GM12878 (cell line): ENCODE measurements around the gene C17orf50. TPM values are rescaled to one million over a fixed set of nuclear protein-coding genes. Genes with fewer than 3 reads are reported as not detected.

ENCODE experiments used
- ATAC-seq: fragments of 200-7000 bp; cut with Tn5 transposase; 3 replicates; pipeline ENCODE4 v1.9.1; 2020; ENCODE audit warnings: mild to moderate bottlenecking, moderate library complexity
- BruUV-seq: library from RNA; stranded (reverse); fragments of 400-500 nt; replicated peaks from 2 replicates; lab custom pipeline; 2021; lab: Mats Ljungman, UMichigan
- CTCF ChIA-PET: fragments of 300-600 bp; sonication (Branson Sonifier 250); formaldehyde crosslinking; extraction: SDS; loops from one replicate; lab custom pipeline; 2021; ENCODE audit warnings: inconsistent platforms; lab: Yijun Ruan, JAX
- POLR2A ChIA-PET: fragments of 350-600 bp; formaldehyde crosslinking; extraction: SDS; loops from one replicate; lab custom pipeline; 2021; ENCODE audit warnings: inconsistent platforms; lab: Charles Lee
- RAD21 ChIA-PET: fragments of 300-600 bp; sonication (Branson Sonifier 250); formaldehyde crosslinking; loops from one replicate; lab custom pipeline; 2023; ENCODE audit warnings: antibody characterized with exemption; ENCODE audit not compliant: unreplicated experiment; lab: Charles Lee
- SMC1A ChIA-PET: fragments of 300-600 bp; sonication (Branson Sonifier 250); formaldehyde crosslinking; loops from one replicate; lab custom pipeline; 2023; ENCODE audit not compliant: unreplicated experiment, uncharacterized antibody; lab: Charles Lee
- DNase-seq: peaks from one replicate; pipeline ENCODE4 v3.0.0-alpha.2; 2011; ENCODE audit warnings: low read depth, low spot score
- FAIRE-seq: peaks from 3 replicates; lab custom pipeline; 2011; peaks lifted over from hg19 to GRCh38; lab: Jason Lieb, UNC
- H2AFZ ChIP-seq: 2 replicates; pipeline ENCODE4 v1.6.0; 2011; ENCODE audit warnings: low read depth, low read length, control low read depth; ENCODE audit not compliant: control insufficient read depth
- H3K27ac ChIP-seq: 2 replicates; pipeline ENCODE4 v1.5.1; 2011; ENCODE audit warnings: control low read depth; ENCODE audit not compliant: control insufficient read depth, insufficient read depth
- H3K27me3 ChIP-seq, 2 experiments: replicated peaks in 1 of 2; 2 replicates each; pipeline versions ENCODE4 v1.6.0 to v1.6.1; 2011; ENCODE audit warnings: low read length in 1 of 2; ENCODE audit not compliant: control insufficient read depth in 2 of 2, insufficient read depth in 2 of 2
- H3K36me3 ChIP-seq, 2 experiments: 2 replicates each; pipeline ENCODE4 v1.5.1; 2011; ENCODE audit warnings: low read length in 1 of 2; ENCODE audit not compliant: control insufficient read depth in 2 of 2, insufficient read depth in 2 of 2
- H3K4me1 ChIP-seq: 2 replicates; pipeline ENCODE4 v1.6.1; 2011; ENCODE audit warnings: mild to moderate bottlenecking, low read length, moderate library complexity, mixed read lengths; ENCODE audit not compliant: control insufficient read depth, insufficient read depth
- H3K4me2 ChIP-seq: 2 replicates; pipeline ENCODE4 v1.6.0; 2011; ENCODE audit warnings: control low read depth; ENCODE audit not compliant: control insufficient read depth, insufficient read depth
- H3K4me3 ChIP-seq: fragments of 200-600 bp; sonication (generic); 2 replicates; pipeline ENCODE4 v1.5.1; 2016
- H3K79me2 ChIP-seq: 2 replicates; pipeline ENCODE4 v1.6.0; 2011; ENCODE audit warnings: low read length; ENCODE audit not compliant: control insufficient read depth, insufficient read depth
- H3K9ac ChIP-seq: 2 replicates; pipeline ENCODE4 v1.8.0; 2011; ENCODE audit warnings: low read length, control low read depth, mixed read lengths; ENCODE audit not compliant: control insufficient read depth, insufficient read depth
- H3K9me3 ChIP-seq: replicated peaks from 3 replicates; pipeline ENCODE4 v1.5.1; 2011; ENCODE audit warnings: mild to moderate bottlenecking, low read length; ENCODE audit not compliant: control insufficient read depth, insufficient read depth
- H4K20me1 ChIP-seq: 2 replicates; pipeline ENCODE4 v1.6.0; 2011; ENCODE audit not compliant: control insufficient read depth, insufficient read depth
- CREM ChIP-seq: IDR thresholded peaks from 2 replicates; pipeline ENCODE4 v1.6.1; 2014; ENCODE audit warnings: antibody characterized with exemption, low read depth
- GATAD2B ChIP-seq: fragments of 450-650 bp; conservative IDR thresholded peaks from 2 replicates; pipeline ENCODE4 v1.6.1; 2017; ENCODE audit warnings: low read depth, mild to moderate bottlenecking, moderate library complexity
- HDGF ChIP-seq: fragments of 450-650 bp; IDR thresholded peaks from 2 replicates; pipeline ENCODE4 v1.6.1; 2016; ENCODE audit warnings: antibody characterized with exemption
- IRF5 ChIP-seq: fragments of 450-650 bp; IDR thresholded peaks from 2 replicates; pipeline ENCODE4 v1.6.1; 2017; ENCODE audit warnings: borderline replicate concordance
- MEF2B ChIP-seq: fragments of 450-650 bp; IDR thresholded peaks from 2 replicates; pipeline ENCODE4 v1.6.1; 2018; ENCODE audit warnings: mild to moderate bottlenecking, moderate library complexity; ENCODE audit not compliant: partially characterized antibody, poor library complexity, severe bottlenecking
- MXI1 ChIP-seq: fragments of 150-350 bp; IDR thresholded peaks from 2 replicates; pipeline ENCODE4 v1.6.1; 2011; ENCODE audit warnings: low read depth, mild to moderate bottlenecking, inconsistent platforms, low read length, improper control_type of control experiment
- NR2C2 ChIP-seq: IDR thresholded peaks from 2 replicates; pipeline ENCODE4 v1.6.1; 2011; ENCODE audit warnings: borderline replicate concordance, low read depth; ENCODE audit not compliant: control insufficient read depth, insufficient read length
- PML ChIP-seq: IDR thresholded peaks from 2 replicates; pipeline ENCODE4 v1.6.1; 2012; ENCODE audit warnings: low read length, inconsistent platforms
- RBBP5 ChIP-seq: fragments of 200-600 bp; sonication (generic); conservative IDR thresholded peaks from 2 replicates; pipeline ENCODE4 v1.6.1; 2016
- SIN3A ChIP-seq: IDR thresholded peaks from 2 replicates; pipeline ENCODE4 v1.6.1; 2012; ENCODE audit warnings: low read depth, low read length, improper control_type of control experiment
- SIX5 ChIP-seq: IDR thresholded peaks from 2 replicates; pipeline ENCODE4 v1.6.1; 2011; ENCODE audit warnings: mild to moderate bottlenecking, low read depth, low read length, moderate library complexity; ENCODE audit not compliant: severe bottlenecking
- SMAD5 ChIP-seq: IDR thresholded peaks from 2 replicates; pipeline ENCODE4 v1.6.1; 2016; ENCODE audit warnings: antibody characterized with exemption, low read depth
- STAT3 ChIP-seq: IDR thresholded peaks from 2 replicates; pipeline ENCODE4 v1.6.1; 2011; ENCODE audit warnings: low read depth, low read length, improper control_type of control experiment
- USF1 ChIP-seq: IDR thresholded peaks from 2 replicates; pipeline ENCODE4 v1.6.1; 2011; ENCODE audit warnings: borderline replicate concordance, low read depth, mild to moderate bottlenecking, moderate library complexity, mixed read lengths, low read length; ENCODE audit not compliant: insufficient read depth; ENCODE audit errors: extremely low read length
- ZNF384 ChIP-seq: IDR thresholded peaks from 2 replicates; pipeline ENCODE4 v1.6.1; 2012; ENCODE audit warnings: low read depth, mild to moderate bottlenecking, low read length, improper control_type of control experiment, borderline replicate concordance
- ZNF622 ChIP-seq: fragments of 450-650 bp; IDR thresholded peaks from 2 replicates; pipeline ENCODE4 v1.6.1; 2017; ENCODE audit warnings: mild to moderate bottlenecking, inconsistent platforms
- WGBS: methylation state at CpG from one replicate; pipeline ENCODE4 v1.1.6; 2016; ENCODE audit warnings: low lambda C conversion rate; ENCODE audit not compliant: insufficient replicate concordance, insufficient coverage; ENCODE audit errors: missing lambda C conversion rate; 5-methylcytosine and 5-hydroxymethylcytosine counted together
- in situ Hi-C: fragments of 300-500 bp; cut with MboI; formaldehyde crosslinking; loops from 9 replicates; pipeline ENCODE4 v1.14.3; 2018; ENCODE audit warnings: mixed read lengths
- intact Hi-C: fragments of 100-400 bp; cut with micrococcal nuclease; formaldehyde crosslinking; loops from one replicate; pipeline ENCODE4 v1.14.2; 2022; ENCODE audit not compliant: unreplicated experiment
- polyA plus RNA-seq, 11 experiments: library from polyadenylated mRNA; depleted of rRNA in 4 of 11; unstranded in 6 of 11; stranded (reverse) in 5 of 11; fragments of >200 nt; fragmentation: Nextera tagmentation in 4 of 11; fragmentation: Illumina TruSeq in 1 of 11; extraction: Ambion mirVana in 4 of 11; extraction: Trizol in 1 of 11; gene quantifications; 1 replicate in 1 of 11; 2 replicates in 10 of 11; pipeline versions ENCODE4 v1.2.1 to v1.2.3, GENCODE V29; 2011 to 2016; ENCODE audit warnings: inconsistent platforms in 2 of 11, missing spikeins in 2 of 11, low read depth in 1 of 11
- total RNA-seq, 4 experiments: library from RNA; depleted of rRNA in 3 of 4; stranded (reverse); fragments of >200 nt in 3 of 4; fragmentation: Illumina TruSeq in 1 of 4; extraction: Trizol in 1 of 4; gene quantifications; 2 replicates each; pipeline versions ENCODE4 v1.2.1 to v1.2.3, GENCODE V29; 2013 to 2021
- TF ChIP-seq, protein P1 (sequence below): IDR thresholded peaks from 2 replicates; pipeline ENCODE4 v1.6.1; 2011; ENCODE audit warnings: low read depth, mild to moderate bottlenecking, low read length, moderate library complexity, borderline replicate concordance; ENCODE audit errors: extremely low read depth

The C17orf50 gene
- total and polyA plus RNA-seq, 10 of the 15 experiments (the other 5 are each of a cell fraction or from before 2014, with no cell fraction given), result 0.16 TPM; not detected in 9

DNA sequence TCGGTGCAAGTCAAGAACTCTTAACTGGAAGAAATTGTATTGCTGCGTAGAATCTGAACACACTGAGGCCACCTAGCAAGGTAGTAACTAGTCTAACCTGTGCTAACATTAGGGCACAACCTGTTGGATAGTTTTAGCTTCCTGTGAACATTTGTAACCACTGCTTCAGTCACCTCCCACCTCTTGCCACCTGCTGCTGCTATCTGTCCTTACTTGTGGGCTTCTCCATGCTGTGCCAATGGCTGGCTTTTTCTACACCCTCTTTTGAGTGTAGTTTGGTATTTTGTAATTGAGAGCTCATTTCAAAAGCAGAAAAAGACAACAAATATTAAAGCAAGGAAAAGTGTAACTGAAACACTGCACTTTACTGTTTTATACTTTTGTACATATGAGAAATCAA lies 37.0 kb upstream of the C17orf50 start:
- ChIA-PET CTCF (no interaction called here), POLR2A (no interaction called here), SMC1A (no interaction called here)
- Histone ChIP-seq H3K27ac (no peak overlapping the region), H3K79me2 (no peaks in the 10 kb centered on the region), H3K36me3 (peaks cover 3 to 13% of the 10 kb centered on the region in 2 experiments; a peak in 3 of 4 replicates), H3K9ac (no peak overlapping the region), H4K20me1 (no peaks in the 10 kb centered on the region), H3K4me2 (no peak overlapping the region)
- no peak for DNase-seq
- no peak for FAIRE-seq
- intact Hi-C loops, result no loop called here
- WGBS, result 67% methylated on average over 2 of the region's 2 CpGs
- no peak for TF ChIP-seq NR2C2
- TF ChIP-seq IRF5, result no peak
- no peak for TF ChIP-seq RBBP5
- TF ChIP-seq USF1, result no peak
- TF ChIP-seq GATAD2B, result no peak
- no peak for TF ChIP-seq MXI1
- TF ChIP-seq SIX5, result no peak
- no peak for TF ChIP-seq HDGF
- TF ChIP-seq, protein P1, sequence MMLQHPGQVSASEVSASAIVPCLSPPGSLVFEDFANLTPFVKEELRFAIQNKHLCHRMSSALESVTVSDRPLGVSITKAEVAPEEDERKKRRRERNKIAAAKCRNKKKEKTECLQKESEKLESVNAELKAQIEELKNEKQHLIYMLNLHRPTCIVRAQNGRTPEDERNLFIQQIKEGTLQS, result no peak
- no peak for TF ChIP-seq SMAD5
- no peak for TF ChIP-seq ZNF384
- no peak for TF ChIP-seq SIN3A
- no peak for TF ChIP-seq ZNF622
- no peak for TF ChIP-seq MEF2B
- TF ChIP-seq PML, result no peak
- no peak for TF ChIP-seq STAT3
- no peak for TF ChIP-seq CREM
- TF ChIP-seq, all 136 proteins: peak for 0
- in situ Hi-C loops, result no loop called here
- BruUV-seq, result no TSS peak
- H2AFZ ChIP-seq, result no peak overlapping the region
- RAD21 ChIA-PET, result no interaction called here
- H3K9me3 ChIP-seq, result no peaks in the 10 kb centered on the region
- ATAC-seq, result no peak
- no peaks in the 10 kb centered on the region for H3K4me1 ChIP-seq
- no peak overlapping the region for H3K4me3 ChIP-seq
- H3K27me3 ChIP-seq, result no peaks in the 10 kb centered on the region
